ENCODE measurements around the gene VWA8.
"Not testable (repeated sequence)": the region's sequence is repeated elsewhere in the genome, so short reads cannot be mapped to it uniquely, and the experiment has no call there.

Gene VWA8

GRCh38 chr13:41822560-41822959, 138.3 kb downstream of the VWA8 start:
- peaks cover 29% of the 10 kb centered on the region for H3K36me3 Mint-ChIP-seq
- no peak overlapping the region for H3K4me3 Mint-ChIP-seq
- H3K9me3 Mint-ChIP-seq, result no peaks in the 10 kb centered on the region

GRCh38 chr13:41821238-41821594, 139.7 kb downstream of the VWA8 start:
- H3K27ac Mint-ChIP-seq, result no peak overlapping the region
- H3K4me3 Mint-ChIP-seq, result no peak overlapping the region
- H3K36me3 Mint-ChIP-seq, result peaks cover 26% of the 10 kb centered on the region
- H3K4me1 Mint-ChIP-seq, result no peaks in the 10 kb centered on the region
- no peaks in the 10 kb centered on the region for H3K9me3 Mint-ChIP-seq
- no peaks in the 10 kb centered on the region for H3K27me3 Mint-ChIP-seq

More at GRCh38 chr13:41822560-41822959, 138.3 kb downstream of the VWA8 start:
- no peaks in the 10 kb centered on the region for H3K4me1 Mint-ChIP-seq
- H3K27ac Mint-ChIP-seq, result no peak overlapping the region
- H3K27me3 Mint-ChIP-seq, result no peaks in the 10 kb centered on the region

GRCh38 chr13:41820581-41821237, 140.2 kb downstream of the VWA8 start:
- no peaks in the 10 kb centered on the region for H3K4me1 Mint-ChIP-seq
- H3K4me3 Mint-ChIP-seq, result no peak overlapping the region
- H3K9me3 Mint-ChIP-seq, result no peaks in the 10 kb centered on the region
- H3K27me3 Mint-ChIP-seq, result no peaks in the 10 kb centered on the region
- no peak overlapping the region for H3K27ac Mint-ChIP-seq
- H3K36me3 Mint-ChIP-seq, result peaks cover 28% of the 10 kb centered on the region

GRCh38 chr13:41816057-41816456, 144.9 kb downstream of the VWA8 start:
- Mint-ChIP-seq H3K27ac (peak overlapping the region; percentile 14), H3K36me3 (peaks cover 32% of the 10 kb centered on the region), H3K9me3 (no peaks in the 10 kb centered on the region), H3K4me1 (peaks cover 14% of the 10 kb centered on the region), H3K27me3 (no peaks in the 10 kb centered on the region), H3K4me3 (no peak overlapping the region)

GRCh38 chr13:41813426-41813825, 147.5 kb downstream of the VWA8 start:
- H3K27ac Mint-ChIP-seq, result no peak overlapping the region
- H3K4me3 Mint-ChIP-seq, result no peak overlapping the region
- H3K4me1 Mint-ChIP-seq, result peaks cover 22% of the 10 kb centered on the region
- no peaks in the 10 kb centered on the region for H3K27me3 Mint-ChIP-seq
- peaks cover 40% of the 10 kb centered on the region for H3K36me3 Mint-ChIP-seq
- no peaks in the 10 kb centered on the region for H3K9me3 Mint-ChIP-seq

- Mint-ChIP-seq H3K27ac (no peak overlapping the region), H3K27me3 (no peaks in the 10 kb centered on the region), H3K9me3 (no peaks in the 10 kb centered on the region), H3K4me1 (peaks cover 22% of the 10 kb centered on the region), H3K36me3 (peaks cover 44% of the 10 kb centered on the region), H3K4me3 (no peak overlapping the region)
These were observed 148.1 kb downstream of the VWA8 start for GRCh38 chr13:41812851-41813250.

GRCh38 chr13:41812237-41812636, 148.7 kb downstream of the VWA8 start:
- no peak overlapping the region for H3K27ac Mint-ChIP-seq
- no peaks in the 10 kb centered on the region for H3K27me3 Mint-ChIP-seq
- peaks cover 47% of the 10 kb centered on the region for H3K36me3 Mint-ChIP-seq
- no peak overlapping the region for H3K4me3 Mint-ChIP-seq
- peaks cover 22% of the 10 kb centered on the region for H3K4me1 Mint-ChIP-seq
- no peaks in the 10 kb centered on the region for H3K9me3 Mint-ChIP-seq

- no peaks in the 10 kb centered on the region for H3K9me3 Mint-ChIP-seq
- H3K4me3 Mint-ChIP-seq, result no peak overlapping the region
- H3K27me3 Mint-ChIP-seq, result no peaks in the 10 kb centered on the region
- H3K36me3 Mint-ChIP-seq, result peaks cover 49% of the 10 kb centered on the region
- peaks cover 22% of the 10 kb centered on the region for H3K4me1 Mint-ChIP-seq
- no peak overlapping the region for H3K27ac Mint-ChIP-seq
These were observed 149.3 kb downstream of the VWA8 start for GRCh38 chr13:41811588-41812021.

- Mint-ChIP-seq H3K9me3 (no peaks in the 10 kb centered on the region), H3K4me3 (no peak overlapping the region), H3K27me3 (no peaks in the 10 kb centered on the region), H3K4me1 (peaks cover 22% of the 10 kb centered on the region), H3K36me3 (peaks cover 43% of the 10 kb centered on the region), H3K27ac (no peak overlapping the region)
These were observed 150.9 kb downstream of the VWA8 start for GRCh38 chr13:41809962-41810361.

GRCh38 chr13:41803445-41803735, 157.5 kb downstream of the VWA8 start:
- H3K9me3 Mint-ChIP-seq, result peaks cover 13% of the 10 kb centered on the region
- not testable (repeated sequence) for H3K4me3 Mint-ChIP-seq, H3K27me3 Mint-ChIP-seq
- peak overlapping the region; percentile 84 for H3K27ac Mint-ChIP-seq
- peaks cover 14% of the 10 kb centered on the region for H3K4me1 Mint-ChIP-seq
- H3K36me3 Mint-ChIP-seq, result peaks cover 56% of the 10 kb centered on the region

GRCh38 chr13:41802684-41803444, 158.0 kb downstream of the VWA8 start:
- H3K27ac Mint-ChIP-seq, result peak overlapping the region; percentile 84

GRCh38 chr13:41802043-41802683, 158.7 kb downstream of the VWA8 start:
- peaks cover 13% of the 10 kb centered on the region for H3K9me3 Mint-ChIP-seq
- H3K4me1 Mint-ChIP-seq, result peaks cover 14% of the 10 kb centered on the region
- H3K4me3 Mint-ChIP-seq, result no peak overlapping the region
- no peaks in the 10 kb centered on the region for H3K27me3 Mint-ChIP-seq
- no peak overlapping the region for H3K27ac Mint-ChIP-seq
- peaks cover 52% of the 10 kb centered on the region for H3K36me3 Mint-ChIP-seq

More at GRCh38 chr13:41802684-41803444, 158.0 kb downstream of the VWA8 start:
- no peak overlapping the region for H3K4me3 Mint-ChIP-seq
- peaks cover 54% of the 10 kb centered on the region for H3K36me3 Mint-ChIP-seq
- H3K27me3 Mint-ChIP-seq, result no peaks in the 10 kb centered on the region
- H3K4me1 Mint-ChIP-seq, result peaks cover 14% of the 10 kb centered on the region
- H3K9me3 Mint-ChIP-seq, result peaks cover 13% of the 10 kb centered on the region

- H3K36me3 Mint-ChIP-seq, result peaks cover 17% of the 10 kb centered on the region
- no peak overlapping the region for H3K27ac Mint-ChIP-seq
- H3K9me3 Mint-ChIP-seq, result no peaks in the 10 kb centered on the region
- H3K4me3 Mint-ChIP-seq, result no peak overlapping the region
- no peaks in the 10 kb centered on the region for H3K4me1 Mint-ChIP-seq
- H3K27me3 Mint-ChIP-seq, result no peaks in the 10 kb centered on the region
These were observed 169.9 kb downstream of the VWA8 start for GRCh38 chr13:41791056-41791455.

- no peaks in the 10 kb centered on the region for H3K9me3 Mint-ChIP-seq
- H3K27ac Mint-ChIP-seq, result no peak overlapping the region
- H3K27me3 Mint-ChIP-seq, result no peaks in the 10 kb centered on the region
- H3K36me3 Mint-ChIP-seq, result peaks cover 13% of the 10 kb centered on the region
- no peaks in the 10 kb centered on the region for H3K4me1 Mint-ChIP-seq
- H3K4me3 Mint-ChIP-seq, result no peak overlapping the region
These were observed 172.4 kb downstream of the VWA8 start for GRCh38 chr13:41788552-41788951.

- no peak overlapping the region for H3K4me3 Mint-ChIP-seq
- H3K36me3 Mint-ChIP-seq, result peaks cover 14% of the 10 kb centered on the region
- H3K4me1 Mint-ChIP-seq, result no peaks in the 10 kb centered on the region
- no peak overlapping the region for H3K27ac Mint-ChIP-seq
- no peaks in the 10 kb centered on the region for H3K27me3 Mint-ChIP-seq
- no peaks in the 10 kb centered on the region for H3K9me3 Mint-ChIP-seq
These were observed 175.3 kb downstream of the VWA8 start for GRCh38 chr13:41785402-41786172.
